Fibroblast of mammary gland (primary cell): ENCODE results near the gene PICK1.

ENCODE experiments used
- DNase-seq: peaks from one replicate; pipeline ENCODE4 v3.0.0-alpha.2; 2010; ENCODE audit warnings: low read depth
- H3K4me3 ChIP-seq: 2 replicates; pipeline ENCODE4 v1.5.1; 2011; ENCODE audit warnings: low read depth, mild to moderate bottlenecking, low read length, moderate library complexity; ENCODE audit not compliant: control insufficient read depth
- CTCF ChIP-seq: conservative IDR thresholded peaks from 2 replicates; pipeline ENCODE4 v1.5.1; 2011; ENCODE audit warnings: low read depth, low read length, inconsistent platforms; ENCODE audit not compliant: control insufficient read depth, insufficient read depth

Gene PICK1

GRCh38 chr22:38120359-38121110 lies 63.3 kb downstream of the PICK1 start:
- no peak overlapping the region for H3K4me3 ChIP-seq
- no peak for TF ChIP-seq CTCF
- no peak for DNase-seq

- no peak overlapping the region for H3K4me3 ChIP-seq
- no peak for TF ChIP-seq CTCF
- DNase-seq, result no peak
These were observed 65.4 kb downstream of the PICK1 start for GRCh38 chr22:38122616-38123015.

GRCh38 chr22:38124236-38124974 lies 67.2 kb downstream of the PICK1 start:
- no peak for DNase-seq
- H3K4me3 ChIP-seq, result no peak overlapping the region
- no peak for TF ChIP-seq CTCF

GRCh38 chr22:38125038-38125610 lies 67.9 kb downstream of the PICK1 start:
- H3K4me3 ChIP-seq, result no peak overlapping the region
- no peak for TF ChIP-seq CTCF
- DNase-seq, result no peak
